Neural progenitor cell (in vitro differentiated cells): Measurements from ENCODE around the gene KCNMB2.

ENCODE experiments used
- EZH2 ChIP-seq: fragments of 200-600 bp; sonication (generic); IDR thresholded peaks from 2 replicates; pipeline ENCODE4 v1.6.1; 2017; ENCODE audit warnings: antibody characterized with exemption, mild to moderate bottlenecking, moderate library complexity
- EZH2phosphoT487 ChIP-seq: fragments of 200-600 bp; sonication (generic); IDR thresholded peaks from 2 replicates; pipeline ENCODE4 v1.6.1; 2017; ENCODE audit warnings: antibody characterized with exemption
- TF ChIP-seq, protein P1 (sequence below): fragments of 200-600 bp; sonication (generic); IDR thresholded peaks from 2 replicates; pipeline ENCODE4 v1.5.1; 2017; ENCODE audit warnings: antibody characterized with exemption, mild to moderate bottlenecking

DNA sequence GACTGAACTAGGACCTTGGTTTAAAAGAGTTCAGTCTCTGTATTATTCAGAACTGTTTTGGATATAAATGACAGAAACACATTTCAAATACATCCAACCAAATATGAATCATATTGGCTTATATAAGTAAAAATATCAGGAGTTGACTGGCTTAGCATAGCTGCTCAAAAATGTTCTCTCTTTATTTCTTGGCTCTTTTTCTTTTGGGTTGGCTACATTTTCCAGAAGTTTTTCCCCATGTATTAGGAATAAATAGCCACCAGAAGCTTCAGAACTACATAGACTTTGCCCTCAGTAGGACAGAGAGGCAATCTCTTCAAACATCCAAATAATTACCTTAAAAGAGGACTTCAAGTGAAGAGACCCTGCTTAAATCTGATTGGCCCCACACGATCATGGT is 32.7 kb downstream of the KCNMB2 start:
- TF ChIP-seq, protein P1, sequence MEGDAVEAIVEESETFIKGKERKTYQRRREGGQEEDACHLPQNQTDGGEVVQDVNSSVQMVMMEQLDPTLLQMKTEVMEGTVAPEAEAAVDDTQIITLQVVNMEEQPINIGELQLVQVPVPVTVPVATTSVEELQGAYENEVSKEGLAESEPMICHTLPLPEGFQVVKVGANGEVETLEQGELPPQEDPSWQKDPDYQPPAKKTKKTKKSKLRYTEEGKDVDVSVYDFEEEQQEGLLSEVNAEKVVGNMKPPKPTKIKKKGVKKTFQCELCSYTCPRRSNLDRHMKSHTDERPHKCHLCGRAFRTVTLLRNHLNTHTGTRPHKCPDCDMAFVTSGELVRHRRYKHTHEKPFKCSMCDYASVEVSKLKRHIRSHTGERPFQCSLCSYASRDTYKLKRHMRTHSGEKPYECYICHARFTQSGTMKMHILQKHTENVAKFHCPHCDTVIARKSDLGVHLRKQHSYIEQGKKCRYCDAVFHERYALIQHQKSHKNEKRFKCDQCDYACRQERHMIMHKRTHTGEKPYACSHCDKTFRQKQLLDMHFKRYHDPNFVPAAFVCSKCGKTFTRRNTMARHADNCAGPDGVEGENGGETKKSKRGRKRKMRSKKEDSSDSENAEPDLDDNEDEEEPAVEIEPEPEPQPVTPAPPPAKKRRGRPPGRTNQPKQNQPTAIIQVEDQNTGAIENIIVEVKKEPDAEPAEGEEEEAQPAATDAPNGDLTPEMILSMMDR = no peak
- no peak for TF ChIP-seq EZH2
- no peak for TF ChIP-seq EZH2phosphoT487
